NOMO-1 treated with dmso at 0.1 percent for 144 hours (cell line): ENCODE data around the gene ROS1.
A peak's percentile ranks its signal among the peaks of the same experiment; 100 is the strongest.

Experiments
- DNase-seq: peaks from one replicate; lab custom pipeline; 2025; ENCODE audit not compliant: unreplicated experiment; lab: John Stamatoyannopoulos, UW

Gene ROS1

GRCh38 chr6:117441824-117442264 is 16.1 kb upstream of the ROS1 start:
- no peak for DNase-seq

GRCh38 chr6:117440706-117441525 is 15.2 kb upstream of the ROS1 start:
- DNase-seq = no peak

- no peak for DNase-seq
Measured at GRCh38 chr6:117432273-117432672, 6.5 kb upstream of the ROS1 start.

GRCh38 chr6:117423754-117424153 is 2.0 kb downstream of the ROS1 start:
- DNase-seq = no peak

- DNase-seq = no peak
Measured at GRCh38 chr6:117418320-117418719, 7.4 kb downstream of the ROS1 start.

- DNase-seq = no peak
Measured at GRCh38 chr6:117417851-117418250, 7.9 kb downstream of the ROS1 start.

GRCh38 chr6:117414770-117415169 is 11.0 kb downstream of the ROS1 start:
- no peak for DNase-seq

- DNase-seq = no peak
Measured at GRCh38 chr6:117411474-117411873, 14.3 kb downstream of the ROS1 start.

- DNase-seq = no peak
Measured at GRCh38 chr6:117409863-117410262, 15.9 kb downstream of the ROS1 start.

GRCh38 chr6:117409420-117409819 is 16.3 kb downstream of the ROS1 start:
- DNase-seq = peak; percentile 72

GRCh38 chr6:117404548-117404947 is 21.2 kb downstream of the ROS1 start:
- no peak for DNase-seq

- DNase-seq = no peak
Measured at GRCh38 chr6:117401799-117402198, 23.9 kb downstream of the ROS1 start.

- no peak for DNase-seq
Measured at GRCh38 chr6:117399924-117400323, 25.8 kb downstream of the ROS1 start.

GRCh38 chr6:117399126-117399525 is 26.6 kb downstream of the ROS1 start:
- no peak for DNase-seq

GRCh38 chr6:117397536-117398227 is 28.1 kb downstream of the ROS1 start:
- DNase-seq = no peak

- peak; percentile 31 for DNase-seq
Measured at GRCh38 chr6:117396228-117396627, 29.5 kb downstream of the ROS1 start.

- DNase-seq = no peak
Measured at GRCh38 chr6:117395164-117395563, 30.6 kb downstream of the ROS1 start.

- no peak for DNase-seq
Measured at GRCh38 chr6:117393045-117393444, 32.7 kb downstream of the ROS1 start.

- no peak for DNase-seq
Measured at GRCh38 chr6:117391874-117392583, 33.7 kb downstream of the ROS1 start.

GRCh38 chr6:117389227-117390057 is 36.3 kb downstream of the ROS1 start:
- no peak for DNase-seq

- DNase-seq = no peak
Measured at GRCh38 chr6:117387454-117387974, 38.2 kb downstream of the ROS1 start.
